GM12878 (cell line): ENCODE measurements around the gene UQCRQ. TPM values are rescaled to one million over a fixed set of nuclear protein-coding genes. Genes with fewer than 3 reads are reported as not detected.

Experiments
- ATAC-seq: fragments of 200-7000 bp; cut with Tn5 transposase; 3 replicates; pipeline ENCODE4 v1.9.1; 2020; ENCODE audit warnings: mild to moderate bottlenecking, moderate library complexity
- BruUV-seq: library from RNA; stranded (reverse); fragments of 400-500 nt; replicated peaks from 2 replicates; lab custom pipeline; 2021; lab: Mats Ljungman, UMichigan
- CTCF ChIA-PET: fragments of 300-600 bp; sonication (Branson Sonifier 250); formaldehyde crosslinking; extraction: SDS; loops from one replicate; lab custom pipeline; 2021; ENCODE audit warnings: inconsistent platforms; lab: Yijun Ruan, JAX
- POLR2A ChIA-PET: fragments of 350-600 bp; formaldehyde crosslinking; extraction: SDS; loops from one replicate; lab custom pipeline; 2021; ENCODE audit warnings: inconsistent platforms; lab: Charles Lee
- RAD21 ChIA-PET: fragments of 300-600 bp; sonication (Branson Sonifier 250); formaldehyde crosslinking; loops from one replicate; lab custom pipeline; 2023; ENCODE audit warnings: antibody characterized with exemption; ENCODE audit not compliant: unreplicated experiment; lab: Charles Lee
- SMC1A ChIA-PET: fragments of 300-600 bp; sonication (Branson Sonifier 250); formaldehyde crosslinking; loops from one replicate; lab custom pipeline; 2023; ENCODE audit not compliant: unreplicated experiment, uncharacterized antibody; lab: Charles Lee
- DNase-seq: peaks from one replicate; pipeline ENCODE4 v3.0.0-alpha.2; 2011; ENCODE audit warnings: low read depth, low spot score
- FAIRE-seq: peaks from 3 replicates; lab custom pipeline; 2011; peaks lifted over from hg19 to GRCh38; lab: Jason Lieb, UNC
- H2AFZ ChIP-seq: 2 replicates; pipeline ENCODE4 v1.6.0; 2011; ENCODE audit warnings: low read depth, low read length, control low read depth; ENCODE audit not compliant: control insufficient read depth
- H3K27ac ChIP-seq: 2 replicates; pipeline ENCODE4 v1.5.1; 2011; ENCODE audit warnings: control low read depth; ENCODE audit not compliant: control insufficient read depth, insufficient read depth
- H3K27me3 ChIP-seq, 2 experiments: replicated peaks in 1 of 2; 2 replicates each; pipeline versions ENCODE4 v1.6.0 to v1.6.1; 2011; ENCODE audit warnings: low read length in 1 of 2; ENCODE audit not compliant: control insufficient read depth in 2 of 2, insufficient read depth in 2 of 2
- H3K36me3 ChIP-seq, 2 experiments: 2 replicates each; pipeline ENCODE4 v1.5.1; 2011; ENCODE audit warnings: low read length in 1 of 2; ENCODE audit not compliant: control insufficient read depth in 2 of 2, insufficient read depth in 2 of 2
- H3K4me1 ChIP-seq: 2 replicates; pipeline ENCODE4 v1.6.1; 2011; ENCODE audit warnings: mild to moderate bottlenecking, low read length, moderate library complexity, mixed read lengths; ENCODE audit not compliant: control insufficient read depth, insufficient read depth
- H3K4me2 ChIP-seq: 2 replicates; pipeline ENCODE4 v1.6.0; 2011; ENCODE audit warnings: control low read depth; ENCODE audit not compliant: control insufficient read depth, insufficient read depth
- H3K4me3 ChIP-seq: fragments of 200-600 bp; sonication (generic); 2 replicates; pipeline ENCODE4 v1.5.1; 2016
- H3K79me2 ChIP-seq: 2 replicates; pipeline ENCODE4 v1.6.0; 2011; ENCODE audit warnings: low read length; ENCODE audit not compliant: control insufficient read depth, insufficient read depth
- H3K9ac ChIP-seq: 2 replicates; pipeline ENCODE4 v1.8.0; 2011; ENCODE audit warnings: low read length, control low read depth, mixed read lengths; ENCODE audit not compliant: control insufficient read depth, insufficient read depth
- H3K9me3 ChIP-seq: replicated peaks from 3 replicates; pipeline ENCODE4 v1.5.1; 2011; ENCODE audit warnings: mild to moderate bottlenecking, low read length; ENCODE audit not compliant: control insufficient read depth, insufficient read depth
- H4K20me1 ChIP-seq: 2 replicates; pipeline ENCODE4 v1.6.0; 2011; ENCODE audit not compliant: control insufficient read depth, insufficient read depth
- BRCA1 ChIP-seq: IDR thresholded peaks from 2 replicates; pipeline ENCODE4 v1.6.1; 2011; ENCODE audit warnings: low read depth, low read length, improper control_type of control experiment
- CEBPB ChIP-seq, 2 experiments: fragments of 150-350 bp in 1 of 2; IDR thresholded peaks; 2 replicates each; pipeline ENCODE4 v1.6.1; 2012 to 2014; ENCODE audit warnings: low read depth in 2 of 2, low read length in 2 of 2, borderline replicate concordance in 1 of 2, inconsistent platforms in 1 of 2
- EED ChIP-seq: sonication (generic); IDR thresholded peaks from 2 replicates; pipeline ENCODE4 v1.6.1; 2016; ENCODE audit warnings: antibody characterized with exemption, low read depth
- JUND ChIP-seq: IDR thresholded peaks from 2 replicates; pipeline ENCODE4 v1.6.1; 2012; ENCODE audit warnings: low read depth, mild to moderate bottlenecking, low read length, improper control_type of control experiment, moderate library complexity
- LARP7 ChIP-seq: fragments of 450-650 bp; IDR thresholded peaks from 2 replicates; pipeline ENCODE4 v1.6.1; 2017; ENCODE audit warnings: mild to moderate bottlenecking
- NFXL1 ChIP-seq: fragments of 450-650 bp; IDR thresholded peaks from 2 replicates; pipeline ENCODE4 v1.6.1; 2017; ENCODE audit warnings: antibody characterized with exemption, mild to moderate bottlenecking, borderline replicate concordance
- PAX8 ChIP-seq: fragments of 450-650 bp; IDR thresholded peaks from 2 replicates; pipeline ENCODE4 v1.6.1; 2017; ENCODE audit warnings: mild to moderate bottlenecking, moderate library complexity
- RB1 ChIP-seq: fragments of 450-650 bp; formaldehyde crosslinking; IDR thresholded peaks from 2 replicates; pipeline ENCODE4 v1.6.1; 2017; ENCODE audit warnings: mild to moderate bottlenecking, borderline replicate concordance
- RFX5 ChIP-seq: IDR thresholded peaks from 2 replicates; pipeline ENCODE4 v1.6.1; 2011; ENCODE audit warnings: low read depth, low read length, improper control_type of control experiment
- SMAD1 ChIP-seq: fragments of 450-650 bp; IDR thresholded peaks from 2 replicates; pipeline ENCODE4 v1.6.1; 2018; ENCODE audit warnings: mild to moderate bottlenecking, low read depth; ENCODE audit not compliant: partially characterized antibody
- SREBF1 ChIP-seq: IDR thresholded peaks from 2 replicates; pipeline ENCODE4 v1.6.1; 2012; ENCODE audit warnings: mild to moderate bottlenecking, low read length
- SREBF2 ChIP-seq: IDR thresholded peaks from 2 replicates; pipeline ENCODE4 v1.6.1; 2012; ENCODE audit warnings: mild to moderate bottlenecking, low read length
- SUZ12 ChIP-seq: fragments of 200-600 bp; sonication (generic); IDR thresholded peaks from one replicate; pipeline ENCODE4 v1.6.1; 2018; ENCODE audit warnings: antibody characterized with exemption, mild to moderate bottlenecking; ENCODE audit not compliant: unreplicated experiment
- TAF1 ChIP-seq: IDR thresholded peaks from 2 replicates; pipeline ENCODE4 v1.6.1; 2011; ENCODE audit warnings: mild to moderate bottlenecking, low read depth, low read length, borderline replicate concordance
- ZNF24 ChIP-seq: fragments of 450-650 bp; IDR thresholded peaks from 2 replicates; pipeline ENCODE4 v1.6.1; 2017; ENCODE audit warnings: antibody characterized with exemption, mild to moderate bottlenecking
- WGBS: methylation state at CpG from one replicate; pipeline ENCODE4 v1.1.6; 2016; ENCODE audit warnings: low lambda C conversion rate; ENCODE audit not compliant: insufficient replicate concordance, insufficient coverage; ENCODE audit errors: missing lambda C conversion rate; 5-methylcytosine and 5-hydroxymethylcytosine counted together
- in situ Hi-C: fragments of 300-500 bp; cut with MboI; formaldehyde crosslinking; loops from 9 replicates; pipeline ENCODE4 v1.14.3; 2018; ENCODE audit warnings: mixed read lengths
- intact Hi-C: fragments of 100-400 bp; cut with micrococcal nuclease; formaldehyde crosslinking; loops from one replicate; pipeline ENCODE4 v1.14.2; 2022; ENCODE audit not compliant: unreplicated experiment
- polyA plus RNA-seq, 11 experiments: library from polyadenylated mRNA; depleted of rRNA in 4 of 11; unstranded in 6 of 11; stranded (reverse) in 5 of 11; fragments of >200 nt; fragmentation: Nextera tagmentation in 4 of 11; fragmentation: Illumina TruSeq in 1 of 11; extraction: Ambion mirVana in 4 of 11; extraction: Trizol in 1 of 11; gene quantifications; 1 replicate in 1 of 11; 2 replicates in 10 of 11; pipeline versions ENCODE4 v1.2.1 to v1.2.3, GENCODE V29; 2011 to 2016; ENCODE audit warnings: inconsistent platforms in 2 of 11, missing spikeins in 2 of 11, low read depth in 1 of 11
- total RNA-seq, 4 experiments: library from RNA; depleted of rRNA in 3 of 4; stranded (reverse); fragments of >200 nt in 3 of 4; fragmentation: Illumina TruSeq in 1 of 4; extraction: Trizol in 1 of 4; gene quantifications; 2 replicates each; pipeline versions ENCODE4 v1.2.1 to v1.2.3, GENCODE V29; 2013 to 2021
- TF ChIP-seq, protein P1 (sequence below): IDR thresholded peaks from 2 replicates; pipeline ENCODE4 v1.6.1; 2011; ENCODE audit warnings: mild to moderate bottlenecking, low read depth, low read length, moderate library complexity; ENCODE audit not compliant: insufficient replicate concordance
- TF ChIP-seq, protein P2 (sequence below): IDR thresholded peaks from 2 replicates; pipeline ENCODE4 v1.6.1; 2012; ENCODE audit warnings: low read length, inconsistent platforms
- TF ChIP-seq, protein P3 (sequence below): IDR thresholded peaks from 2 replicates; pipeline ENCODE4 v1.6.1; 2012; ENCODE audit warnings: improper control_type of control experiment, low read depth, low read length; ENCODE audit not compliant: insufficient replicate concordance

The UQCRQ gene
- total and polyA plus RNA-seq, 10 of the 15 experiments (the other 5 are each of a cell fraction or from before 2014, with no cell fraction given) = 121 to 1,579 (median 408) TPM

DNA sequence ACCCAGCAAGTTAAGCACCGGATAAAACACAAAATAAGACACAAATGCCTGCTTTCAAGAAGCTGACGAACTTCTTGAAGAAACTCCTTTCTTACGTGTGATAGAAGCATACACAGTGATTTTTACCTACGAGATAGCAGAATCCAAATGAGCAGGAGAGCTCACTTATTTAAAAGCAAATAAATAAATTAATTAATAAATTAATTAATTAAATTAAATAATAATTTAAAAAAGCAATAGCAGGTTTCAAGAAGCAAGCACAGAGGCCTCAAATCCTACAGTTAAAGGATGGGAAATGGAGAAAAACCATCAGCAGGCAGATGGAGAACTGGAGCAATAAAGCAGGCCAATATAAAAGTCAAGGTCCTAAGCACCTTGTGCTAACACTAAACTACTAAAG lies 24.4 kb downstream of the UQCRQ start:
- H3K4me3 ChIP-seq = no peak overlapping the region
- ChIA-PET CTCF (interaction anchor here (1.2 to 2.6 kb wide), 5 partner anchors 8 to 15 kb away, joined by 3 to 14 read pairs (median 5); no protein-coding TSS in a partner anchor), POLR2A (interaction anchor here (1.0 kb wide), 2 partner anchors 8 to 24 kb away, joined by 3 read pairs; no protein-coding TSS in a partner anchor), RAD21 (interaction anchor here (0.9 to 1.2 kb wide), 2 partner anchors 8 to 69 kb away, joined by 3 to 6 read pairs; no protein-coding TSS in a partner anchor), SMC1A (interaction anchor here (0.8 to 1.8 kb wide), 7 partner anchors 8 to 363 kb away, joined by 3 to 10 read pairs (median 4); no protein-coding TSS in a partner anchor)
- H3K27ac ChIP-seq = no peak overlapping the region
- H3K36me3 ChIP-seq = peaks cover 4 to 18% of the 10 kb centered on the region in 2 experiments
- no peaks in the 10 kb centered on the region for H3K79me2 ChIP-seq
- no peaks in the 10 kb centered on the region for H3K27me3 ChIP-seq
- H3K9me3 ChIP-seq = no peaks in the 10 kb centered on the region
- no peak overlapping the region for H3K9ac ChIP-seq
- intact Hi-C loops (no loop called here), in situ Hi-C loops (no loop called here)
- TF ChIP-seq, protein P1, sequence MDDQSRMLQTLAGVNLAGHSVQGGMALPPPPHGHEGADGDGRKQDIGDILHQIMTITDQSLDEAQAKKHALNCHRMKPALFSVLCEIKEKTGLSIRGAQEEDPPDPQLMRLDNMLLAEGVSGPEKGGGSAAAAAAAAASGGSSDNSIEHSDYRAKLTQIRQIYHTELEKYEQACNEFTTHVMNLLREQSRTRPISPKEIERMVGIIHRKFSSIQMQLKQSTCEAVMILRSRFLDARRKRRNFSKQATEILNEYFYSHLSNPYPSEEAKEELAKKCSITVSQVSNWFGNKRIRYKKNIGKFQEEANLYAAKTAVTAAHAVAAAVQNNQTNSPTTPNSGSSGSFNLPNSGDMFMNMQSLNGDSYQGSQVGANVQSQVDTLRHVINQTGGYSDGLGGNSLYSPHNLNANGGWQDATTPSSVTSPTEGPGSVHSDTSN = no peak
- no peak for TF ChIP-seq PAX8
- no peak for TF ChIP-seq BRCA1
- no peak for TF ChIP-seq TAF1
- no peak for TF ChIP-seq NFXL1
- TF ChIP-seq CEBPB (IDR thresholded peaks at IDR 0.05; ENCODE audit: borderline replicate concordance in 1 of 2, low read depth in 2 of 2, low read length in 2 of 2) = no peak
- TF ChIP-seq SREBF1 = no peak
- no peak for TF ChIP-seq SMAD1
- TF ChIP-seq RFX5 = no peak
- no peak for TF ChIP-seq ZNF24
- TF ChIP-seq, protein P2, sequence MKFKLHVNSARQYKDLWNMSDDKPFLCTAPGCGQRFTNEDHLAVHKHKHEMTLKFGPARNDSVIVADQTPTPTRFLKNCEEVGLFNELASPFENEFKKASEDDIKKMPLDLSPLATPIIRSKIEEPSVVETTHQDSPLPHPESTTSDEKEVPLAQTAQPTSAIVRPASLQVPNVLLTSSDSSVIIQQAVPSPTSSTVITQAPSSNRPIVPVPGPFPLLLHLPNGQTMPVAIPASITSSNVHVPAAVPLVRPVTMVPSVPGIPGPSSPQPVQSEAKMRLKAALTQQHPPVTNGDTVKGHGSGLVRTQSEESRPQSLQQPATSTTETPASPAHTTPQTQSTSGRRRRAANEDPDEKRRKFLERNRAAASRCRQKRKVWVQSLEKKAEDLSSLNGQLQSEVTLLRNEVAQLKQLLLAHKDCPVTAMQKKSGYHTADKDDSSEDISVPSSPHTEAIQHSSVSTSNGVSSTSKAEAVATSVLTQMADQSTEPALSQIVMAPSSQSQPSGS = no peak
- TF ChIP-seq SREBF2 = no peak
- no peak for TF ChIP-seq JUND
- no peak for TF ChIP-seq RB1
- no peak for TF ChIP-seq SUZ12
- no peak for TF ChIP-seq LARP7
- TF ChIP-seq, protein P3, sequence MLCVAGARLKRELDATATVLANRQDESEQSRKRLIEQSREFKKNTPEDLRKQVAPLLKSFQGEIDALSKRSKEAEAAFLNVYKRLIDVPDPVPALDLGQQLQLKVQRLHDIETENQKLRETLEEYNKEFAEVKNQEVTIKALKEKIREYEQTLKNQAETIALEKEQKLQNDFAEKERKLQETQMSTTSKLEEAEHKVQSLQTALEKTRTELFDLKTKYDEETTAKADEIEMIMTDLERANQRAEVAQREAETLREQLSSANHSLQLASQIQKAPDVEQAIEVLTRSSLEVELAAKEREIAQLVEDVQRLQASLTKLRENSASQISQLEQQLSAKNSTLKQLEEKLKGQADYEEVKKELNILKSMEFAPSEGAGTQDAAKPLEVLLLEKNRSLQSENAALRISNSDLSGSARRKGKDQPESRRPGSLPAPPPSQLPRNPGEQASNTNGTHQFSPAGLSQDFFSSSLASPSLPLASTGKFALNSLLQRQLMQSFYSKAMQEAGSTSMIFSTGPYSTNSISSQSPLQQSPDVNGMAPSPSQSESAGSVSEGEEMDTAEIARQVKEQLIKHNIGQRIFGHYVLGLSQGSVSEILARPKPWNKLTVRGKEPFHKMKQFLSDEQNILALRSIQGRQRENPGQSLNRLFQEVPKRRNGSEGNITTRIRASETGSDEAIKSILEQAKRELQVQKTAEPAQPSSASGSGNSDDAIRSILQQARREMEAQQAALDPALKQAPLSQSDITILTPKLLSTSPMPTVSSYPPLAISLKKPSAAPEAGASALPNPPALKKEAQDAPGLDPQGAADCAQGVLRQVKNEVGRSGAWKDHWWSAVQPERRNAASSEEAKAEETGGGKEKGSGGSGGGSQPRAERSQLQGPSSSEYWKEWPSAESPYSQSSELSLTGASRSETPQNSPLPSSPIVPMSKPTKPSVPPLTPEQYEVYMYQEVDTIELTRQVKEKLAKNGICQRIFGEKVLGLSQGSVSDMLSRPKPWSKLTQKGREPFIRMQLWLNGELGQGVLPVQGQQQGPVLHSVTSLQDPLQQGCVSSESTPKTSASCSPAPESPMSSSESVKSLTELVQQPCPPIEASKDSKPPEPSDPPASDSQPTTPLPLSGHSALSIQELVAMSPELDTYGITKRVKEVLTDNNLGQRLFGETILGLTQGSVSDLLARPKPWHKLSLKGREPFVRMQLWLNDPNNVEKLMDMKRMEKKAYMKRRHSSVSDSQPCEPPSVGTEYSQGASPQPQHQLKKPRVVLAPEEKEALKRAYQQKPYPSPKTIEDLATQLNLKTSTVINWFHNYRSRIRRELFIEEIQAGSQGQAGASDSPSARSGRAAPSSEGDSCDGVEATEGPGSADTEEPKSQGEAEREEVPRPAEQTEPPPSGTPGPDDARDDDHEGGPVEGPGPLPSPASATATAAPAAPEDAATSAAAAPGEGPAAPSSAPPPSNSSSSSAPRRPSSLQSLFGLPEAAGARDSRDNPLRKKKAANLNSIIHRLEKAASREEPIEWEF = no peak
- TF ChIP-seq EED = no peak
- no peaks in the 10 kb centered on the region for H3K4me1 ChIP-seq
- FAIRE-seq = no peak
- BruUV-seq = no TSS peak
- no peak for DNase-seq
- ATAC-seq = no peak
- no peaks in the 10 kb centered on the region for H4K20me1 ChIP-seq
- no peak overlapping the region for H2AFZ ChIP-seq
- WGBS = 99% methylated on average over 4 of the region's 4 CpGs
- H3K4me2 ChIP-seq = no peak overlapping the region
